ENCODE data around the gene TES. TPM values are rescaled to one million over a fixed set of nuclear protein-coding genes. Genes with fewer than 3 reads are reported as not detected.
A peak's percentile ranks its signal among the peaks of the same experiment; 100 is the strongest.

Gene TES
- total and polyA plus RNA-seq, 9 of the 15 experiments (the other 6 are each of a cell fraction or from before 2014, with no cell fraction given), result 20.7 to 61.6 (median 53.8) TPM

DNA sequence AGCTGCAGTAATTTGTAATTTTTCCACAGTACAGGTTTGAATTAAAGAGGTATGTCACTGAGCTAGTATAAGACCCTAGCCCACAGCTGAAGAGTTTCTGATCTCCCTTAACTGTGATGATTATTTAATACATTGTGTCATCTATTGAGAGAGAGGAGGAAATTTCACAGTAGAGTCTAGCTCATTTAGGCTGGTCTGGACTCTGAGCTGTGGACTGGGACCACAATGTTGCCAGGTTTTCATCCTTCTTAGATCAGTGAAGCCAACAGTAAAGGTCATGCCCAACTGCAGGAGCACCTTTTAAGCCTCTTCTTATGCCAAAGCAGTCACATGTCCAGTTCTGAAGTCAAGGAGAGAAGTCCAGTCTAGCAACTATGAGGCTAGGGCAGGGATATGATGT, 8.9 kb downstream of the TES start:
- FAIRE-seq, result no peak

GRCh38 chr7:116219834-116220233, 9.5 kb downstream of the TES start:
- Histone ChIP-seq H3K27ac (ENCODE audit: extremely low read depth, low read depth, low read length) (no peak overlapping the region), H3K4me1 (replicated peaks in 1 of 2; ENCODE audit: control insufficient read depth in 2 of 2, insufficient read depth in 2 of 2, low read length in 2 of 2) (peaks cover 0 to 35% of the 10 kb centered on the region in 2 experiments; a peak in 3 of 5 replicates), H3K36me3 (ENCODE audit: control insufficient read depth, insufficient read depth, low read length) (no peaks in the 10 kb centered on the region), H3K27me3 (ENCODE audit: control insufficient read depth in 2 of 2, insufficient read depth in 2 of 2, low read length in 2 of 2) (no peaks in the 10 kb centered on the region), H3K4me3 (no peak overlapping the region), H3K9ac (ENCODE audit: insufficient read depth in 1 of 2, low read depth in 2 of 2, low read length in 2 of 2) (no peak overlapping the region), H3K4me2 (ENCODE audit: insufficient read depth, low read length) (no peak overlapping the region), H3K9me3 (replicated peaks; ENCODE audit: control insufficient read depth, insufficient read depth, low read depth, low read length) (no peaks in the 10 kb centered on the region), H4K20me1 (replicated peaks; ENCODE audit: control insufficient read depth, insufficient read depth, low read length) (peaks cover 26% of the 10 kb centered on the region), H3K79me2 (ENCODE audit: control insufficient read depth, insufficient read depth, low read length) (peaks cover 84% of the 10 kb centered on the region), H3K9me1 (ENCODE audit: control insufficient read depth, insufficient read depth, low read length) (no peaks in the 10 kb centered on the region), H2AFZ (ENCODE audit: low read depth, low read length) (no peak overlapping the region)
- no peak for DNase-seq (ENCODE audit: extremely low read depth in 1 of 4, low spot score in 3 of 4)
- 64% methylated on average over 4 of the region's 4 CpGs for WGBS (ENCODE audit: insufficient coverage, low coverage, missing lambda C conversion rate)
- intact Hi-C loops (cut with micrococcal nuclease) (loop anchor here (10.0 kb wide), 2 partner anchors 795 to 1965 kb away; partner anchors contain the start of gene LSM8), in situ Hi-C loops (cut with MboI) (no loop called here)
- ChIA-PET CTCF (ENCODE audit: low intra/inter-chr PET ratio) (no interaction called here), POLR2A (interaction anchor here (0.6 to 1.7 kb wide), 4 partner anchors 9 to 65 kb away, joined by 3 to 9 read pairs (median 4); partner anchors contain the start of gene TES)
- no peak for FAIRE-seq
- no peak for ATAC-seq
- TF ChIP-seq, protein P1, sequence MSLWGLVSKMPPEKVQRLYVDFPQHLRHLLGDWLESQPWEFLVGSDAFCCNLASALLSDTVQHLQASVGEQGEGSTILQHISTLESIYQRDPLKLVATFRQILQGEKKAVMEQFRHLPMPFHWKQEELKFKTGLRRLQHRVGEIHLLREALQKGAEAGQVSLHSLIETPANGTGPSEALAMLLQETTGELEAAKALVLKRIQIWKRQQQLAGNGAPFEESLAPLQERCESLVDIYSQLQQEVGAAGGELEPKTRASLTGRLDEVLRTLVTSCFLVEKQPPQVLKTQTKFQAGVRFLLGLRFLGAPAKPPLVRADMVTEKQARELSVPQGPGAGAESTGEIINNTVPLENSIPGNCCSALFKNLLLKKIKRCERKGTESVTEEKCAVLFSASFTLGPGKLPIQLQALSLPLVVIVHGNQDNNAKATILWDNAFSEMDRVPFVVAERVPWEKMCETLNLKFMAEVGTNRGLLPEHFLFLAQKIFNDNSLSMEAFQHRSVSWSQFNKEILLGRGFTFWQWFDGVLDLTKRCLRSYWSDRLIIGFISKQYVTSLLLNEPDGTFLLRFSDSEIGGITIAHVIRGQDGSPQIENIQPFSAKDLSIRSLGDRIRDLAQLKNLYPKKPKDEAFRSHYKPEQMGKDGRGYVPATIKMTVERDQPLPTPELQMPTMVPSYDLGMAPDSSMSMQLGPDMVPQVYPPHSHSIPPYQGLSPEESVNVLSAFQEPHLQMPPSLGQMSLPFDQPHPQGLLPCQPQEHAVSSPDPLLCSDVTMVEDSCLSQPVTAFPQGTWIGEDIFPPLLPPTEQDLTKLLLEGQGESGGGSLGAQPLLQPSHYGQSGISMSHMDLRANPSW (CRISPR knock-in tag; IDR thresholded peaks at IDR 0.05), result no peak
- TF ChIP-seq RBFOX2 (IDR thresholded peaks at IDR 0.05; ENCODE audit: low read depth, low read length) (0 out of 2 replicates have a peak, but pooled peaks have one; percentile 21), NFIC (IDR thresholded peaks at IDR 0.05) (no peak), ZNF75A (CRISPR knock-in tag; IDR thresholded peaks at IDR 0.05) (no peak), TFE3 (CRISPR knock-in tag; IDR thresholded peaks at IDR 0.05) (peak; percentile 87)
- BruUV-seq (replicated peaks), result no TSS peak

More for the DNA sequence above, 8.9 kb downstream of the TES start:
- CTCF ChIA-PET (ENCODE audit: low intra/inter-chr PET ratio), result no interaction called here
- Histone ChIP-seq H3K27ac (ENCODE audit: extremely low read depth, low read depth, low read length) (no peak overlapping the region), H3K27me3 (ENCODE audit: control insufficient read depth in 2 of 2, insufficient read depth in 2 of 2, low read length in 2 of 2) (no peaks in the 10 kb centered on the region), H4K20me1 (replicated peaks; ENCODE audit: control insufficient read depth, insufficient read depth, low read length) (peaks cover 26% of the 10 kb centered on the region), H3K9me1 (ENCODE audit: control insufficient read depth, insufficient read depth, low read length) (no peaks in the 10 kb centered on the region), H3K9me3 (replicated peaks; ENCODE audit: control insufficient read depth, insufficient read depth, low read depth, low read length) (no peaks in the 10 kb centered on the region), H3K9ac (ENCODE audit: insufficient read depth in 1 of 2, low read depth in 2 of 2, low read length in 2 of 2) (no peak overlapping the region), H3K4me1 (replicated peaks in 1 of 2; ENCODE audit: control insufficient read depth in 2 of 2, insufficient read depth in 2 of 2, low read length in 2 of 2) (peaks cover 0 to 41% of the 10 kb centered on the region in 2 experiments; a peak in 3 of 5 replicates), H2AFZ (ENCODE audit: low read depth, low read length) (no peak overlapping the region), H3K4me3 (no peak overlapping the region), H3K36me3 (ENCODE audit: control insufficient read depth, insufficient read depth, low read length) (no peaks in the 10 kb centered on the region; the same call in 2 of the 3 replicates), H3K79me2 (ENCODE audit: control insufficient read depth, insufficient read depth, low read length) (peaks cover 86% of the 10 kb centered on the region), H3K4me2 (ENCODE audit: insufficient read depth, low read length) (no peak overlapping the region)
- TF ChIP-seq ZNF740 (CRISPR knock-in tag; IDR thresholded peaks at IDR 0.05) (no peak), ZNF740 (tag; IDR thresholded peaks at IDR 0.05) (no peak), TEAD1 (CRISPR knock-in tag; IDR thresholded peaks at IDR 0.05) (no peak), RBFOX2 (IDR thresholded peaks at IDR 0.05; ENCODE audit: low read depth, low read length) (peak; percentile 3; the same call in 1 of the 2 replicates), GTF2A2 (tag; IDR thresholded peaks at IDR 0.05) (no peak)
- in situ Hi-C loops (cut with MboI) (no loop called here), intact Hi-C loops (cut with micrococcal nuclease) (loop anchor here (10.0 kb wide), 2 partner anchors 796 to 1966 kb away; partner anchors contain the start of gene LSM8)
- POLR2A ChIA-PET, result interaction anchor here (0.6 to 1.7 kb wide), 4 partner anchors 9 to 65 kb away, joined by 3 to 9 read pairs (median 4); partner anchors contain the start of gene TES
- ATAC-seq, result no peak
- no peak for DNase-seq (ENCODE audit: extremely low read depth in 1 of 4, low spot score in 3 of 4)
- BruUV-seq (replicated peaks), result no TSS peak

Data from K562 (cell line).